ELR (cell line): ENCODE data around the gene ETV4.

Source experiments
- DNase-seq: peaks from one replicate; pipeline ENCODE4 v3.0.0-alpha.2; 2015; ENCODE audit warnings: low read depth

ETV4 gene

GRCh38 chr17:43572368-43572980 lies 26.3 kb upstream of the ETV4 start:
- peak; percentile 72 for DNase-seq

DNA sequence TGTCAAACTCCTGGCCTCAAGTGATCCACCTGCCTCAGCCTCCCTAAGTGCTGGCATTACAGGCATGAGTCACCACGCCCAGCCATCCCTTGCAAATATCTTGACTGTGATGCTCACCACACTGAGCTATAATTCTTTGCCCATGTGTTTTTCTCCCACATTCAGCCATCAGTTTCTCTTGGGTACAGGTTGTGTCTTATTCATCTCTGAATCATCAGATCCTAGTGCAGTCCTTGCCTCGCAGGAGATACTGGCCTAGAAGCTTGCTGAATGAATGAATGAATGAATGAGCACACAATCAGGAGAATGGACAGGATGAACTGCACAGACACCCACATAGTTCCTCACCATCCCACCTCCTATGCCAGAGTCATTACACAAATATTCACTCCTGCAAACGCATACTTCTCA lies 24.4 kb upstream of the ETV4 start:
- DNase-seq = peak; percentile 95

GRCh38 chr17:43568506-43569082 lies 22.5 kb upstream of the ETV4 start:
- no peak for DNase-seq

GRCh38 chr17:43563600-43564594 lies 17.8 kb upstream of the ETV4 start:
- no peak for DNase-seq

DNA sequence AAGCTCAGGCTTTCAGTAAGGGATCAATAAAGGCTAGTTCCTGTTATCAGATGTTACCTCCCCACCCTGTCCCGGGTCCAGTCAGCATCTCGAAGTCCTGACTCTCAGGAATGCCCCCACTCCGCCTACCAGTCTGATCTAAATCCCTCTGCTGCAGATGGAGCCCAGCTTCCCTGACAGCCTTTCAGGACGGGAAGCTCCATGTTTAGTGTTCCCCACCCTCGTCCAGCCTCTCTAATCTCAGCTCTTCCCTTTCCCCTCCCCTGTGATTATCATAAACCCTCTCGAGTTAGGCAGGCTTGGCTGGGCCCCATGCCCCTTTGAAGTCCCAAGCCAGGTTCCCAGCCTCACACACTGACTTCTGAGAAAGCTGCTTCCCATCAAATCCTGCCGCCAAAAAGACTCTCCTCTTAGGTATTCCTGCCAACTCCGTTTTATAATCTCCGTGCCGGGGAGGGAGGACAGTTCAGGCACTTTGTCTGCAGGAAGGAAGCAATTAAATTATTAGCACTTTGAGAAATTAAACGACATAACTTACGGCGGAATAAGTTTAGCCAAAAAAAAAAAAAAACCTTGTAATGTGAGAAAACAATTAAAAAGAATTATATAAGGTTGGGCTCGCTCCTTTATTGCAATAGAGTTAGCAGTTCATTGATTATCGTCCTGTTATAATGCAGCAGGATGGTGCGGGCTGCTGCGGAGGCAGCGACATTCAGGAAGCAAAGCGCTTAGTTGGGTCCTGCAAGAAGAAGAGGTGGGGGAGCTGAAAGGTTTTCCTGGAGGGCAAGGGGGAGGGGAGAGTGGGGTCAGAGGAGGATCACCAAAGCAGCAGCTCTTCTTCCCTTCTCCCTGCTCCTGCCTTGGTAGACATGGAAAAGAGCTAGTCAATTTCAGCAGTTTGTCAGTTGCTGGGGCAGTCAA lies 16.8 kb upstream of the ETV4 start:
- no peak for DNase-seq

- DNase-seq = no peak
These were observed 14.6 kb upstream of the ETV4 start for GRCh38 chr17:43560461-43561427.

GRCh38 chr17:43559161-43559816 lies 13.1 kb upstream of the ETV4 start:
- DNase-seq = no peak

GRCh38 chr17:43558805-43559160 lies 12.6 kb upstream of the ETV4 start:
- DNase-seq = no peak

DNA sequence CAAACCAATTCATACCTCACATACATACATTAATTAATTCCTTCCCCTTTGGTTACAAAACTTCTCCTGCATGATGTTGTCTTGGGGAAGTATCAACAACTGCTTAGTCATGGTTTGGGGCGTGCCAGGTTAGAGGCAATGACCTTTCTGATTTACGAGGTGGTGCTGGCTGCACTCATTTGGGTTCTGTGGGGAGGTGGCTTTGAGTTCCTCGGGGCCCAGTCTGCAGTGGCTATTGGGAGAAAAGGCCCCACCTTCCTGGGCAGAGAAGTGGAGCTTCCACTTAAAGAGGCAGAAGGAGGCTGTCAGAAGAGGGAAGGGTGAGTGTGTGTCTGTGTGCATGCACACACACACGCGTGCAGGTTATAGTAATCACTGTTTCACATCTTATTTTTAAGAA lies 10.2 kb upstream of the ETV4 start:
- DNase-seq = peak; percentile 84

- DNase-seq = no peak
These were observed 8.7 kb upstream of the ETV4 start for GRCh38 chr17:43554857-43555256.

DNA sequence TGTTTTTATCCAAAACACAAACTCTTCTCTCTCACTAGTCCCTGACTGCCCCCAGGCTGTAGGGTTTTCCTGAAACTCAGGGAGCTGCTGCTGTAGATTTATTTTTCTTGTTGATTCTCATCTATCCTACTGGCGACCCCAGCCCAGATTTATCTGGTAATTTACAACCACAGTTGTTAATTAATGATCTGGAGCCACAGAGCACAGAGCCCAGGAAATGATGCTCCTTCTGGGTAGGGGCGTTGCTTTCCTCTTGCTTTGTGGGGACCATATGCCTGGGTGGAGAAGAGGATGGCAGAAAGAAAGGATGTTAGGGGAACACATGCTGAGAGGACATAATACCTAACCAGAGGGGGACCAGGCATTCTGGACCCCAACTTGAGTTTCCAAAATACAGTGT lies 7.4 kb upstream of the ETV4 start:
- DNase-seq = no peak

DNA sequence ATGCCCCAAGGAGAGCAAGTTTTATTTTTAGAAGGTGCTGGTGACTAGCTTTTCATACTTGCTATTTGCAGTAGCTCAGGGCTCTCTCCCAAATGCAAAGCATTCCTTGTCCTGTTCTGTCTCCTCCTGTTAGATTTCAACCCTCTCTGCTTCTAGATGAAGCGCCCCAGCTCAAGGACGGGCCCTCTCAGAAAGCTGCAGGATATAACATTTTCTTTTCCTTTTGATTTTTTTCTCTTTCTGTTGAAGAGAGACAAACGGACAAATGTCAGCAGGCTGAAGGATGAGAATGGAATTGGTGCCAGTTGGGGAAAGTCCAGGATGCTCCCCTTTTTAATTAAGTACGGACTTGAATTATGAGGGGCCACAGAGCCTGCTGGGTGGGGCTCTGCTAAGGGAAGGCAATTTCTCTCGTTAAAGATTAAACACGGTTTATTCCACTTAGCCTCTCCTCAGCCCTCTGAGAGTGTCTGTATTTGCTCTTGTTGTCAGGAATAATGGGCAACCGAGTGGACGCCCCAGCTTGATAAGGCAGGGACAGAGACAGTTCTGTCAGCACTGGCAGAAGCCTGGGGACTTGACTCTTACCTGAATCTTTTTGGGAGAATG lies 6.2 kb upstream of the ETV4 start:
- no peak for DNase-seq

DNA sequence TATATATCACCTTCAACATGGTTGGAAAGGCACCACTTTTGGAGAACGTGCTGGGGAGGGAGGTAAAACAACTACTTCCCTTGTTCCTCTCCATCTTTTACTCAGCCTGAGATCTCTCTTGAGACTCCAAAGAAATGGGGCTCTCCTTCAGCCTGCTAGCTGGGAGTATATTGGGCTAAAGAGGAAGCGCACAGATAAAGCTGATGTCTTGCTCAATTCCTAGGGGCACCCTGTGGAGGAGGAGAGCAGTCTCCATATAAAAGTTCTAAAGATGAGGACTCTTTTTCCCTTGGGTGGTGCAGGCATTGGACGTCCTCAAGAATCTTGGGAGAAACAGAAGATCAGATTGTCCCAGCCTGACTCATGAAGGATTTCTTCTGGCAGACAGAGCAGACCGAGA lies 4.6 kb upstream of the ETV4 start:
- DNase-seq = no peak

DNA sequence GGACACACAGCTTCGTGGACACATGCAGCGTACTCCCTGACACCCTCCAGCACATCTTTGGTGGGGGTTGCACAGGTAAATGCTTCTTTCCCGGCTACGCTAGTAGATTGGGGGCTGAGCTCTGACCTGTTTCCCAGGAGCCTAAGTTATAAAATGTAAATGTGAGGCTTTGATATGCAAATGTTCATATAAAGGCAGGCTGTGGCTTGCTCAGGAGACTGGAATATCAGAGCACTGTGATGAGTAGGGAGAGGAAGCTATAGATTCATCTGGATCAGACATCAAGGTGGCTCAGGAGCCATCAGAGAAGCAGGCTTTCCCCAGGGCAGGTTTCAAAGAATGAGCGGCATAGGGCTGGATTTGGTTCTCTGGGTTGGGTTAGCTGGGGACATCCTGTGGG lies 3.4 kb upstream of the ETV4 start:
- no peak for DNase-seq

- DNase-seq = no peak
These were observed 2.7 kb upstream of the ETV4 start for GRCh38 chr17:43548689-43549379.

DNA sequence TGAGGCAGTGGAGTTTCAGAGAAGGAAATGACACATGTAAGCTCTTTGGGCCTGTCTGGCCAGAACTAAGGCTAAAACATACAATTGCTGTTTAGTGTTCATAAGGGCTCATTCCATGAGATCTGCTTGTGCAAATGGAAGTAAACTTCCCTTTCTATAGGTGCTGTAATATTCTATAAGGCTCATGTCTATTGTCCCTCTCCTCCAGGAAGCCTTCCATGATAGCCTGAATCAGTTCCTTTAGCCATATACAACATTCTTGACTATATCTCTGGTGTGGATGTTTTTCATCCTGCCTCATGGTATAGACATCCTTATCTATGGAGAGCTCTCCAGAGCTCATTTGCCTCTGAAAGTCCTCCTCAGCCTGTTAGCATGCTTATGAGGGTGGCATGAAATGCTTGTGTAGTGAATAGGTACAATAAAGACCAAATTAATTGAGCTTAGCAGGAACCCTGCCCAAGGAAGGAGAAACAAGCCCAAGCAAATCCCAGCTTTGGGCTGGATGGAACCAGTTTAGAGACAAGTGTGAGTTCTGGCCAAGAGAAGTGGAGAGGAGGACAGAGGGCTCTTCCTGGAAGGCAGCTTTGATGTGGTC lies 1.6 kb upstream of the ETV4 start:
- no peak for DNase-seq

- no peak for DNase-seq
These were observed 1.0 kb upstream of the ETV4 start for GRCh38 chr17:43547189-43547550.

DNA sequence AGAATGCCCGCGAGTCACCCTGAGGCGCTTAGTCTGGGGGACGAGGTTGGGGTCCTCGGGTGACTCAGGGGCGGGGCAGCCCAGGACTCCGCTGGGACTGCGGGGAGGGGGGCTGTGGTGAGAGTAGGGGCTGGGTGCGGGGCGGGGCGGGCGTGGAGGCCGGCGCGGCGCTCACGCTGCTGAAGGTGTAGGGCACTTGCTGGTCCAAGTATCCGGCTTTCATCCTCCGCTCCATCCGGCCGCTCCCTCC lies 832 bp downstream of the ETV4 start:
- peak; percentile 77 for DNase-seq
